GM21717 (cell line): ENCODE results near the gene MTERF4.

Source experiments
- ATAC-seq: cut with Tn5 transposase; IDR thresholded peaks from one replicate; pipeline ENCODE4 v1.9.1; 2021; ENCODE audit warnings: mild to moderate bottlenecking, moderate library complexity; ENCODE audit not compliant: unreplicated experiment

Gene MTERF4

DNA sequence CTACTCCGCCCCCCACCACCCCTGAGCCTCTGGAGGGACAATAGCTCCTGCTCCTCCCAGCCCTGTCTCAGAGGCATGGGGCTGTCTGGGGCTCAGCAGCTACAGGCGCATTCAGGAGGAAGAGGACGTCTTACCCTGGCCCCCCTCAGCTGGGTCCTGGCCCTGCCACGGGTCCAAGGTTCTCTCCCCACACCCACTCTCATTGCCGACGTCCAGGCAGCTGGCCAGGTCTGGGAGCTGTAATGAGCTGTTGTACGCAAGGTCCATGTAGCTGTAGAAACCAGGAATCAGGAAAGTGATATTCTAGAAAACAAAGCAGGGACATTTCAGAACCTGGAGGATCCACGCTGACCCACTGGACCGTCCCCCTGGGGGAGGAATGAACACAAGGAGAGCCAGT, 33.6 kb upstream of the MTERF4 start:
- no peak for ATAC-seq

DNA sequence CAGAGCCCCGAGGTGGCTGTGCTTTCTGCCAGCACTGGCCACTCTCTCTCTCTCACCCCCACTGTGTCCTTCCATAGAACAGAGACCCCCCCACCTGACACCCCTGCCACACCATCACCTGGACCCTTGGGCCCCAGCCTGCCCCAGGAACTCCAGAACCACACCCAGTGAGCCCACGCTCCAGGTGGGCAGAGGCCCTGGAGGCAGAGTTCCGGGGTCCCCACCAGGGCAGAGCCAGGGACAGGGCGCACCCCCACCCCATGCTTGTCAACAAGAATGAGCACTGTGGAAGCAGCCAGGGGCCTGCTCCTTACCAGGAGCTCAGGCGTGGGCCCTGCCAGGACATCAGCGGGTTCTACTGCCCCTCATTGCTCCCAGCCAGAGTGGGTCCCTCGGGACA, 32.6 kb upstream of the MTERF4 start:
- ATAC-seq = no peak

DNA sequence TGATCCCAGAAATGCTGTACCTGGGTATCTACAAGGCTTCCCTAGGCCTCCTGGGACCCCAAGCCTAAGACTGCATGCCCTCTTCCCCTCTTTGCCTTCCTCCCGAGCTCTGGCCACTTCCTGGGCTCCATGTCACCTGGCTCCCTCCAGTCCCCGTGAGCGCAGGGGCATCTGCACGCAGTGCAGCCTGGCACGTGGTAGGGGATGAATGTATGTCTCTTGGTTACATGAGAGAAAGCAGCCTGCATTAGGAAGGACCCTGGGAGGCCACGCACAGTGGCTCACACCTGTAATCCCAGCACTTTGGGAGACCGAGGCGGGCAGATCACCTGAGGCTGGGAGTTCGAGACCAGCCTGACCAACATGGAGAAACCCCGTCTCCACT, 31.3 kb upstream of the MTERF4 start:
- no peak for ATAC-seq

DNA sequence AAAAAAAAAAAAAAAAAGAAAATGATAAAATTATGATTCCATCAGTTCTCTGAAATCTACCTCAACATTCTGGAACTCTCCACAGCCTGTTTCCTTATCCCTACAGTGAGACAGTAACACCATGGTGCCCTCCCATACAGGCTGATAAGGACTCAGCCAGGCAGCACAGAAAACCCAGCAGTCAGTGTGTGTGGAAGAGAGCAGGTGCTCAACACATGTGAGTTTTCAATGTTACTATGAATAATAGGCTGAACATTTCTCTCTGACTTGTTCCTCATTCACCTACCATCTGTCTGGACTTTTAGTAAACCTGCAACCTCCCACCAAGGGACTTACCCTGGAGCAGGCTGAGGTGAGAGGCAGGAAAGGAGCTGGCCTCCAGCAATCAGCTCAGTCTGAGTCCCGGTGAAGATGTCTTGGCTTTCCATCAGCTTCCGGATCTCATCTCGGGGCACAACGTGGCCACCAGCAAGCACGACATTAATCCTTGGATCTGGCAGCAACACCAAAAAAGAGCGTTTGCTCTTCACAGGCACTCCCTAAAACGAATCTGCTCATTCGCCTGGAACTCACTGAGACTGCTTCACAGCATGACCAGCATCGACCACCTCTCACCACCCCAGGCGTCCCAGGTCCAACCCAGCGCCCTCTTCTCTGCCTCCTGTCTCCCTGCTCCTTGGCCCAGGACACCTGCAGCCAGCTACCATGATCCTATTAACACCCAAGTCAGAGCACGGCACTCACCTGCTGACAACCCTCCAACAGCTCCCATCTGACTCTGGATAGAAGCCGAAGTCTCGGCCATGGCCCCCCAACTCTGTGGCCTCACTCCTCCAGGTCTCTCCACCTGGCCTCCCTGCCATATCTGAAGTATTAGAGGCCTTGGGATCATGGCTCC, 30.7 kb upstream of the MTERF4 start:
- ATAC-seq = no peak

DNA sequence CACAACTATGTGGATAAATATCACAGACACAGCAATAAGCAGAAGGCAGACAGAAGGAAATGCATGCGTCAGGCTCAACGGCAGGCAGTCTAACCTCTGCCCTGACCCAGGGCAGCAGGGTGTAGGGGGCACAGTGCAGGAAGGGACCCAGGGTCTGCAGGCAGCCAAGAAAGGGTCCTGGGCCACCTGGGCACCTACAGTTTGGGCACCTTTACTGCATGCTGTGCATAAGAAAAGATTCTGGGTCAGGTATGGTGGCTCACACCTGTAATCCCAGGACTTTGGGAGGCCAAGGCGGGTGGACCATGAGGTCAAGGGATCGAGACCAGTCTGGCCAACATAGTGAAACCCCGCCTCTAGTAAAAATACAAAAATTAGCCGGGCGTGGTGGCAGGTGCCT, 29.4 kb upstream of the MTERF4 start:
- no peak for ATAC-seq

DNA sequence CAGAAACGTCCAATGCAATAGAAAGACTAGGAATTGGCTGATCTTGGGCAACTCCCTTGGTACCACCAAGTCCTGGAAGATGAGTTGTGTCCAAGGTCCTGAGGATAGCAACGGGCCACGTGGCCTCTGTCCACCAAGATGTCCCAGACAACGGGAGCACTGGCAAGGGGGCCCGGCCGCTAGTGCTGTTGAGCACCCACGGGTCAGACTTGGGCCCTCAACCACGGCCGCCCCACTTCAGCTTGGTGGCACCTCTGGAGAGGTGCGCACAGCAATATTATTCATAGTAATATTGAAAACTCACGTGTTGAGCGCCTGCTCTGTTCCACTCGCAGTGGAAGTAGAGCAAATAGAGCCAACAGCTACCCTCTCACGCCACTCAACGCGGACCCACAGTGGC, 28.2 kb upstream of the MTERF4 start:
- ATAC-seq = no peak

DNA sequence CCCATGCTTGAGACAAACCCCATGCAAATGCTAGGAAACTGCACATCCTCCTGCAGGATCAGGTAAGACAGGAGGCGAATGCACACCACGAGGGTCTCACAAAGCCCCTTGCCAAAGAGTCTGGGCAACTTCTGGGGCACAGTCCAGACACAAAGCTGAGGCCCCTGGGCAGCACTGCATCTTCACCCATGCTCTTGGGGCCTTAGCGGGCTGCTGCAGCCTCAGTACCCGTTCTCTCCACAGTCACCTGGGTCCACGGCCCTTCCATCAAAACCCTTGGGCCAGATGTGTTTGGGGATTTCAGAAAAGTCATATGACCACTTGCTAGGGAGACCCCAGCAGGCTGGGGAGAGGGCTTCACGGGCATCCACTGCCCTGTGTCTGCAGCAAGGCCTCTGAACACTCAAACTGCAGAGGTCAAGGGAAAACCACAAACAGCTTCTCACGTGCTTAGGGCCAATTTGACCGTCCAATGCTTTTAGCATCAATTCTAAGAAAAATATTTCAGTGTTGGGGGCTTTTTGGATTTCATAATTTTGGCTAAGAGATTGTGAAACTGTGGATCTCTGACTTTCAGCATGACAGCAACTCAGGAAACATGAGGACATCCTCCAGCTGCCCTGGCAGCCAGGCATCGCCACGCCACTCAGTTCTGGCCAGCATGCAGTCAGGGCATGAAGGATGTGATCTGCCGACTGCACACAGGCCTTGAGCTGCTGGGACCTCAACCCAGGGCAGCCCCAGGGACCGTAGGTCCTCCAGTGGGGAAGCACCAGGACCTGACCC, 27.2 kb upstream of the MTERF4 start:
- ATAC-seq = no peak

DNA sequence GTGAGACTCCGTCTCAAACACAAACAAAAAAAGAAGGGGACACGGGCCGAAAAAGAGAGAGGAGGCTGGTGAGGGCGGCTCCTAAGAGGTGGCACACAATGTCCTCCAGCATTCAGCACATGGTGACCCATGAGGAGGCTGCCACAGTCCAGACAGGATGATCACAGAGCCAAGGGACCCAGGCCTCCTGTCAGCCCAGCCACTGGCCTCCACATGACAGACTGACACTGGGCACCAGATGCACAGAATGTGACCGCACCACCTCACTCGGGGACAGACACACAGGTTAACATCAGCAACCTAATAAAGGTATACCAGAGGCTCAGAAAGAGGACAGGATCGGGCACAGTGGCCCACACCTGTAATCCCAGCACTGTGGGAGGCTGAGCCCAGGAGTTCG, 26.2 kb upstream of the MTERF4 start:
- no peak for ATAC-seq

DNA sequence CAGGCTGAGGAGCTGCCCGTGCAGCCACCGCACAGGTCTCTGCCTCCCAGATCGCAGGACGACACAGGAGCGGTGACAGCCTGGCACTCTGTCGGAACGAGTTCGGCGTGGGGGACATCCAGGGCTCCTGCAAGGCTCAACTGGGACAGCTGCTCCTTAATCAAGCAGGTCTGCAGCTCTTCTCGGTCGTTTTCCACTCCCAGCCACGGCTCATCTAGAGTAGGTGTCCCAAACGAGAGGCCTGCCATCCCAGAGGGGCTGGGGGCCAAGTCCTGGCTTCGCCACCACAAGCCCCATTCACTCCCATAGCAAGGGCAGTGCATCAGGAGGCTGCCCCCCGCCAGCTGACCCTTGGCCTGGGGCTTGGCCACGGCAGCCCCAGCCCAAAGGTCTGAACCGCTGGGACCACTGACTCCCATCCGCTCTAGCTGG, 24.7 kb upstream of the MTERF4 start:
- ATAC-seq = no peak

DNA sequence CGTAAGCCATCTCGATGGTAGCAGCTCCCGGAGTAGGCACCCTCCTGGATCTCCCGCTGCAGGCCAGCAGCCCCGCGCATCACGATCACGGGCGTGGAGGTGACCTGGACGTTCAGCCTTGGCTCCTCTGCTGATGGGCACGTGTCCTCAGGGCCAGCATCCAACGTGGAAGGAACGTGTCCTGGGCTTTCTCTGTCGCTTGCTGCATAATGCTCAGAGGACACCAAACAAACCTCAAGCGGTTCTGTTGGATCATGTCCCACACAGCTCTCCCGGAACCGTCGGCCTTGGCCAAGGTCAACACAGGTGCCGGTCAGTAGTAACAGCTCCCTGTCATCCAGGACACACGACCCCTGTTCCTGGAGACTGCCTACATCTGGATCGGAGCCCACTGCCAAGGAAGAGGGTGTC, 24.1 kb upstream of the MTERF4 start:
- ATAC-seq = no peak

DNA sequence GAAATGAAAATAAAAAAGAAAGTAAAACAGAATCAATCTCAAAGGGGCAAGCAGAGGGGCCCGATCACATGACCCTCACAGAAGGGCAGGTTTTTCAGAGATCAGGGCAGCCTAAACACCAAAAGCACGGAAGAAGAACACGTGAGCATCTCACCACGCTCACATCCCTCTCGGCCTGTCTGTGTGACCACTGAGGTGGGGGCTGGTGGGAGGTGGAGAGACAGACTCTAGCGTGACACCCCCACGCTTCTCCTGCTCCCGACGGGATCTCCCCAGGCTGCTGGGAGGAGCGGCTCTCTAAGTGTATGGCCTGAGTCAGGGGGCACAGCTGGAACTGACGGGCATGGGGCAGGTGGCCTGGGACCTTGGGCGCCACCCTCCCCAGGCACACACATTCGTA, 23.5 kb upstream of the MTERF4 start:
- no peak for ATAC-seq

DNA sequence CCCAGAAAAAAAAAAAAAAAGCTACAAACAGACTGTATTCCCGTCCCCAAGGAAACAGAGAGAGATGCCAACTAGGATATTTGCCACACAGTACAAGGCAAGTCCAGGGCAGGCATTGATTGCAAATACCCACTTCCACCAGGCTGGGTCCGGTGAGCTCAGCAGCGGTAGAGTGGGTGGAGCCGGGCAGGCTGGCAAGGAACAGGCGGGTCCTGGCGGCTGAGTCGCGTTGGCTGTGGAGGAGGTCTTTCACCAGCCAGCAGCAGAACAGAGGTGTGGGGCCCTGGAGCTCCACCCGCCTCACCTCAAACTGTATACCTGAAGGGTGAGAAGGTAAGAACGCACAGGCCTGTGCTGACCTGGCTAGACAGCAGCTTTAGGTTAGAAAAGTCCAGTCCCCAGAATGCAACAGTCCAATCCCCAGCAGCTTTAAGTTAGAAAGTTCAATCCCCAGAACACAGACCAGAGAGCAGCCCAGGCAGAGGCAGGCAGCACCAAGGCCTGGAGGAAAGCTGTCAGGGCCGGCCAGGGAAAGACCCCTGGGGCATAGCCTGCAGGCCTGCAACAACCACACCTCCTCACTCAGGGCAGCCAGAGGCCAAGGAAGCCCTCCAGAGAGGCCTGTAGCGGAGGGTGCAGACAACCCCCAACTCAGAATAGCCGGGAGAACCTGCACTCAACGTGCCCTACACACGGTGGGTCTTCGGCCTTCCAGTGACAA, 21.9 kb upstream of the MTERF4 start:
- no peak for ATAC-seq

DNA sequence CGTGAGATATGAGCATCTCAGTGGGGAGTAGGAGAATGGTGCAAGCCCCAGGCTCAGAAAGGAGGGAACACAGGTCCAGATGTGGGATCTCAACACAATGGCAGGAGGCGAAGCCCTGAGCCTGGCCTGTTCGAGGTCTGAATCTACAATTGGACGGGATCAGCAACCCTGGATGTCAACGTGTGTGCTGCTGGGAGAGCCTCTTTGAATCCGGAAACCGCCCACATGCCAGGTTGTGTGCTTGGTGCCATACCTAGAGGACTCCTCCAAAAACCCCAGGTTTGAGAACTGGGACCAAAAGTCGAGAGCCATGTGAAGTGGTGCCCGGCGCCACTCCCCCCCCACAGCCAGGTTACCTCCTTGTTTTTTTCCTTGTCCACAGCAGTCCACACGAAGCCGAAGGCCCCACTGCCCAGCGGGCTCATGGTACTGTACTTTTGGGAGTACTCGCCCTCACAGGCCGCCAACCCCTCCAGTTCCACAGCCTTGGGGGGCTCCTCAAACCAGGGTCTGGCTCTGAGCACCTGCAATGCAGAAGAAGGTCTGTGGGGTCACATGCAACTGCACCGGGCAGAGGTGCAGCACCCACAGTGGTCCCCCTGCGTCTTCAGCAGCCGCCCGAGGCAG, 20.4 kb upstream of the MTERF4 start:
- no peak for ATAC-seq

DNA sequence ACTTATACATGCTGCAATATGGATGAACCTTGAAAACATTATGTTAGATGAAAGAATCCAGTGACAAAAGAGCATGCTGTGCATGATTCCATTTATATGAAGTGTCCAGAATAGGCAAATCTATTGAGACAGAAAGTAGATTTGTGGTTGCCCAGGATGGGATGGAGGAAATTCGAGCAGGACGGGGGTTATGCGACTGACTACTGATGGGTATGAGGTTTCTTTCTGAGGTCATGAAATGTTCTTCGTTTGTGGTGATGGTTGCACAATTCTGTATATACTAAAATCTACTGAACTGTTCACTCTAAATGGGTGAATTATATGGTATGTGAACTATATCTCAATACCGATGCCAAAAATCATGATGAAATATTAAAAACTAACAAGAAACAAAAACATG, 18.9 kb upstream of the MTERF4 start:
- ATAC-seq = no peak

DNA sequence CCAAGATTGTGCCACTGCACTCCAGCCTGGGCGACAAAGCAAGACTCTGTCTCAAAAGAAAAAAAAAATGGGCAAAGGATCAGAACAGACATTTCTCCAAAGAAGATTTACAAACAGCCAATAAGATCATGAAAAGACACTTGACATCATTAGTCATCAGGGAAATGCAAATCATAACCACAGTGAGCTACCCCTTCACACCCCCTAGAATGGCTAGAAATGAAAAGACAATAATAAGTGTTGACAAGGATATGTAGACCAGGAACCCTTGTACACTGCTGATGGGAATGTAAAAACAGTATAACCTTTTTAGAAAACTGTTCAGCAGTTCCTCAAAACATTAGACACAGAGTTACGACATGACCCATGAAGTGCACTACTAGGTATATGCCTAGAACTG, 18.4 kb upstream of the MTERF4 start:
- no peak for ATAC-seq

DNA sequence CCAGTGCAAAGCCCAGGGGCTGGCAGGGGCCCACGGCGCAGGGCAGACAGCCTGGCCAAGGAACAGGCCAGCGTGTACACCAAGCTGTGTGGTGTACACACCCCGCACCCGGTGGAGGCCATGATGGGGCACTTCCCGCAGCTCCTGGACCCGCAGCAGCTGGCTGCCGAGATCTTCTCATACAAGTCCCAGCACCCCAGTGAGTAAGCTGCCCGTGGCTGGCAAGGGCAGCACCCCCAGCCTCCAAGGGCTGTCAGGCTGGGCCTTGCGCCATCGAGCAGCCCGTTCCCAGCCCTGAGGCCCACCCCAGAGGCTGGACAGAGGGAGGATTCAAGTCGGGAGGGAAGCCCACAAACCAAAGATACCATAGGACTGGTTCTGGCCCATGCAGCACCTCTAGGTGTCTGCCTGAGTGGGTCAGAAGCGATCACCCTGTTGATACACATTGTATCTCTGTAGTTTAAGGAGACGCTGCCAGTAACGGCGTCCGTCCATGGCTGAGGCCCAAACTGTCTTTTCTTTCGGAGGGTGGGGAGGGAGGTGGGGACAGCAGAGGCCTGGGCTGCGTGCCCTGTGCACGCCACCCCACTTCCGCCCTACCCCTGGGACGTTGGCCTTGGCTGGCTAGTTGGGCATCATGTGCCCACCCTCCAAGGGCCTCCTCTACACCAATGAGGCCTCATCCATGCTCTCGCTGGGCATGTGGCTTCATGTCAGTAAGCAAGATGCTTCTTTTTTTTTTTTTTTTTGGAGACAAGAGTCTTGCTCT, 16.8 kb upstream of the MTERF4 start:
- no peak for ATAC-seq

DNA sequence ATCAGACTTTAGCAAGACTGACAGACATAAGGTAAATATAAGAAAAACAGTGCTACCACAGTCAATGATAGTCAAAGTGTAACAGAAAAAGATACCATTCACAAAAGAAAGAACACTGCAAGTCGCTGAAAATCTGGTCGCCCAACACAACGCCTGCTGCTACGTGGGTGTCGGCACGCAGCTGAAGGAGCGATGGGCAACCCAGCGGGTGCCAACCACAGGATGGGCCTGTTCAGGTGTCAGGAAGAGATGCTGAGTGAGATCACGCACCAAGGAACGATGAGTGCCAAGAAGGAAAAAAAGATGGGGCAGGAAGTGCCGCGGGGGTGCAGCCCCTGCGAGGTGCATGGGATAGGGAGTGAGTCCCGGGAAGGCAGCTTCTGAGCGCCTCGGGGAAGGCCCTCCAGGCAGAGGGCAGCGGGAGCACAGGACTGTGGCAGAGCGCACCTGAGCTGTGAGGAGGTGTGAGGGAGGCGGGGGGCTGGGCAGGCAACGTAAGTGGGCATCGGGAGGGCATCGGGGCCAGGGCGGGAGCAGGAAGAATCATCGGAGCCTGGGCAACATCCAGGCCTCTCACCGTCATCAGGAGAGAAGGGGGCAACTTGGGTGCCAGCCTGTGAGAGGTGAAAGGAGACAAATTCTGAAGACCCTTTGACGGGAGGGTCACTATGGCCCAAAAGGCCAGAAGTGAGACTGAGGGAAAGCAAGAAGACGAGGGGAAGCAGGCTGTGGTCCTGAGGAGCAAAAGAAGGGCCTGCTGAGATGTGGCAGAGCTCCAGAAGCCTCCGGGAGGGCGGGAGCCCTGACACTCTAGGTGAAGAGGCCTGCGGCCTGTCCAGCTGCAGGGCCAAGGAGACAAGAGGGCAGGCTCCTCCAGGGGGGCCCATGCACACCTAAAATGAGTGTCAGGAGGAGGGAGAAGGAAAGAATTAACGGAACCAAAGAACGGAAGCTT, 14.8 kb upstream of the MTERF4 start:
- ATAC-seq = no peak

DNA sequence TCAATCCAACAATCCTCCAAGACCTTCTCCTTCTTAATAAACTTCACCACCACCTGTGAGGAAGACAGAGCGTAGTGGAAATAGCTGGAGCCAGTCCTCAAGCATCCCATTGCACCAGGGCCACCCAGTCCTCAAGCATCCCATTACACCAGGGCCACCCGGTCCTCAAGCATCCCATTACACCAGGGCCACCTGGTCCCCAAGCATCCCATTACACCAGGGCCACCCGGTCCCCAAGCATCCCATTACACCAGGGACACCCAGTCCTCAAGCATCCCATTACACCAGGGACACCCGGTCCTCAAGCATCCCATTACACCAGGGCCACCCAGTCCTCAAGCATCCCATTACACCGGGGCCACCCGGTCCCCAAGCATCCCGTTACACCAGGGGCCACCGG, 13.3 kb upstream of the MTERF4 start:
- ATAC-seq = no peak

DNA sequence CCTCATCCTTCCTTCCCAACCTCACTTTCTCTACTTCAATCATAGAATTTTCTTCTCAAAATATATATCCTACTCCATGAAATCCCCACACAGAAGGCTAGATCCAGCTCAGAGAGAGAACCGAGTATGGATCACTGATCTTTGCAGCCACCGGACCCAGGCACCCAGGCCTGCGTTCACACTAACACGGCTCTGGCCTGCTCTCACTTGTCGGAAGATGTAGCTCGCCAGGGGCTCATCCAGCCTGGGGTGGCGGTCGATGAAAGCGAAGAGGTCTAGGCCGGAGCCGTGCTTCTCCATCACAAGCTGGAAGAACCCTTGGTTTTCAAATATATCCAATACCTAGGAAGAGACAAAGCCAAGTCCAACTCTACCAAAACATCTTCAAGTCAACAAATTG, 12.7 kb upstream of the MTERF4 start:
- ATAC-seq = no peak
